B cell (primary cell): ENCODE measurements around the gene MTHFR. TPM values are rescaled to one million over a fixed set of nuclear protein-coding genes. Genes with fewer than 3 reads are reported as not detected.

Experiments
- ATAC-seq: fragments of 200-7000 bp; cut with Tn5 transposase; one replicate; pipeline ENCODE4 v1.10.0; 2021; ENCODE audit warnings: low read depth, mild to moderate bottlenecking, moderate number of reproducible peaks, moderate library complexity
- CTCF ChIA-PET: fragments of 350-600 bp; sonication (Branson Sonifier 250); formaldehyde crosslinking; loops from one replicate; lab custom pipeline; 2021; ENCODE audit warnings: antibody characterized with exemption, inconsistent platforms; lab: Charles Lee
- POLR2A ChIA-PET: fragments of 350-600 bp; sonication (Branson Sonifier 250); formaldehyde crosslinking; loops from one replicate; lab custom pipeline; 2021; ENCODE audit warnings: antibody characterized with exemption; lab: Charles Lee
- DNase-seq: peaks from one replicate; pipeline ENCODE4 v3.0.0; 2013
- H2AFZ ChIP-seq: 2 replicates; pipeline ENCODE4 v1.6.1; 2012; ENCODE audit warnings: mild to moderate bottlenecking, low read depth, low read length; ENCODE audit not compliant: insufficient read depth, poor library complexity, severe bottlenecking
- H3K27ac ChIP-seq, 2 donors: 1 replicate in 1 of 2; 2 replicates in 1 of 2; pipeline ENCODE4 v1.5.1; 2012 to 2013; ENCODE audit warnings: low read length in 2 of 2, mild to moderate bottlenecking in 2 of 2, moderate library complexity in 1 of 2
- H3K27me3 ChIP-seq, 4 experiments: fragments of 200-600 bp in 1 of 4; sonication (generic) in 1 of 4; replicated peaks in 1 of 4; 1 replicate in 2 of 4; 2 replicates in 2 of 4; pipeline versions ENCODE4 v1.6.1 to v1.7.0; 2013 to 2016; ENCODE audit warnings: low read length in 3 of 4, mild to moderate bottlenecking in 2 of 4, mixed read lengths in 1 of 4, moderate library complexity in 1 of 4; ENCODE audit not compliant: insufficient read depth in 4 of 4, control insufficient read depth in 3 of 4; ENCODE audit errors: control extremely low read depth in 1 of 4
- H3K36me3 ChIP-seq, 2 experiments: replicated peaks in 1 of 2; 1 replicate in 1 of 2; 2 replicates in 1 of 2; pipeline versions ENCODE4 v1.6.1 to v1.7.1; 2013; ENCODE audit warnings: low read length in 1 of 2; ENCODE audit not compliant: insufficient read depth in 2 of 2, control insufficient read depth in 1 of 2; ENCODE audit errors: control extremely low read depth in 1 of 2, extremely low read depth in 1 of 2
- H3K4me1 ChIP-seq, 2 donors: fragments of 200-600 bp in 1 of 2; sonication (generic) in 1 of 2; 1 replicate in 1 of 2; 2 replicates in 1 of 2; pipeline versions ENCODE4 v1.5.1 to v1.6.1; 2013 to 2017; ENCODE audit warnings: low read length in 2 of 2; ENCODE audit not compliant: control insufficient read depth in 2 of 2, insufficient read depth in 2 of 2
- H3K4me2 ChIP-seq: replicated peaks from 2 replicates; pipeline ENCODE3; 2012; ENCODE audit warnings: mild to moderate bottlenecking, low read depth, low read length; ENCODE audit not compliant: poor library complexity, severe bottlenecking
- H3K4me3 ChIP-seq, 5 experiments: fragments of 200-600 bp in 1 of 5; sonication (generic) in 1 of 5; 1 replicate in 3 of 5; 2 replicates in 2 of 5; pipeline versions ENCODE4 v1.5.1 to v1.7.0; 2011 to 2016; ENCODE audit warnings: low read length in 4 of 5, mild to moderate bottlenecking in 4 of 5, low read depth in 2 of 5, control low read depth in 1 of 5, moderate library complexity in 1 of 5; ENCODE audit not compliant: insufficient read depth in 1 of 5; ENCODE audit errors: control extremely low read depth in 1 of 5, extremely low read depth in 1 of 5
- H3K79me2 ChIP-seq: fragments of 200-600 bp; sonication (generic); one replicate; pipeline ENCODE4 v1.6.0; 2016; ENCODE audit warnings: low read length; ENCODE audit not compliant: control insufficient read depth, insufficient read depth
- H3K9ac ChIP-seq: fragments of 200-600 bp; sonication (generic); 2 replicates; pipeline ENCODE4 v1.6.1; 2017; ENCODE audit warnings: mild to moderate bottlenecking, low read length, moderate library complexity
- H3K9me3 ChIP-seq, 3 donors: one replicate each; pipeline versions ENCODE4 v1.6.1 to v1.7.1; 2013; ENCODE audit warnings: low read length in 2 of 3; ENCODE audit not compliant: control insufficient read depth in 2 of 3, insufficient read depth in 1 of 3; ENCODE audit errors: control extremely low read depth in 1 of 3
- H4K20me1 ChIP-seq: 2 replicates; pipeline ENCODE4 v1.6.0; 2012; ENCODE audit warnings: mild to moderate bottlenecking, low read length; ENCODE audit not compliant: insufficient read depth, control insufficient read depth, poor library complexity, severe bottlenecking
- H3K27ac Mint-ChIP-seq: one replicate; pipeline ENCODE4 v1.8.0; 2021; ENCODE audit warnings: mixed read lengths
- H3K27me3 Mint-ChIP-seq: one replicate; pipeline ENCODE4 v1.8.0; 2021; ENCODE audit warnings: mixed read lengths
- H3K4me1 Mint-ChIP-seq: one replicate; pipeline ENCODE4 v1.8.0; 2021; ENCODE audit warnings: mixed read lengths
- H3K4me3 Mint-ChIP-seq: one replicate; pipeline ENCODE4 v1.8.0; 2021; ENCODE audit warnings: mixed read lengths
- H3K9me3 Mint-ChIP-seq: one replicate; pipeline ENCODE4 v1.8.0; 2022; ENCODE audit warnings: mixed read lengths; ENCODE audit not compliant: insufficient read depth
- EZH2 ChIP-seq: IDR thresholded peaks from 2 replicates; pipeline ENCODE4 v1.6.1; 2012; ENCODE audit warnings: borderline replicate concordance, low read depth, mild to moderate bottlenecking, moderate library complexity, low read length; ENCODE audit not compliant: insufficient read depth, poor library complexity, severe bottlenecking
- WGBS: methylation state at CpG from one replicate; pipeline ENCODE4 v1.1.5; 2013; ENCODE audit warnings: missing lambda C conversion rate; ENCODE audit not compliant: insufficient coverage; 5-methylcytosine and 5-hydroxymethylcytosine counted together
- intact Hi-C: fragments of 100-400 bp; cut with micrococcal nuclease; formaldehyde crosslinking; loops from one replicate; pipeline ENCODE4 v1.10.0; 2022
- polyA plus RNA-seq: library from polyadenylated mRNA; depleted of rRNA; stranded (reverse); fragments of >200 nt; gene quantifications from 2 replicates; pipeline ENCODE4 v1.2.3, GENCODE V29; 2012
- total RNA-seq, 2 donors: library from RNA; stranded (reverse); fragments of 120-200 nt in 1 of 2; gene quantifications; 1 replicate in 1 of 2; 2 replicates in 1 of 2; pipeline versions ENCODE4 v1.2.3 to v1.2.4, GENCODE V29; 2013 to 2022
- TF ChIP-seq, protein P1 (sequence below): fragments of 200-600 bp; IDR thresholded peaks from one replicate; pipeline ENCODE4 v1.8.0; 2022; ENCODE audit warnings: antibody characterized with exemption, mild to moderate bottlenecking

Gene MTHFR
- total and polyA plus RNA-seq, 2 donors (not counting 1 experiment from before 2014, with no cell fraction given), result 35.8 to 114 TPM

DNA sequence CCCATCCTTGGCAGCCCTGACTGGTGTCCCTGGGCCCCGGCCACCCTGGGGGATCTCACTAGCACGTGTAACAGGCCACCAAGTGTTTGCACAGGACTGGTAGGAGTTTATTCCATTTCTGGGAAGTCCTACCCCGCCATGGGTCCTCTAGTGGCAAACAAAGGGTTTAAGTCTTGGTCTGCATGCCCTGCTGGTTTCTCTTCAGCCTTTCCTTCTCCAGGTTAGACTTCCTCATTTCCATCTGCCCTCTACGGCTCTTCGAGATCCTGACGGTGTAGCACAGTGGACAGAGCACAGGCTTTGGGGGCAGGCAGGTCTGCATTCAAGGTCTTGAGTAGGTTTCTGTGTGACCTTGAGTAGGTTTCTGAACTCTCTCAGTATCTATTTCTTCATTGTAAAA, 67.0 kb downstream of the MTHFR start:
- Mint-ChIP-seq H3K4me3 (no peak overlapping the region), H3K27ac (no peak overlapping the region), H3K4me1 (peaks cover 42% of the 10 kb centered on the region), H3K27me3 (no peaks in the 10 kb centered on the region), H3K9me3 (no peaks in the 10 kb centered on the region)
- DNase-seq (no peak), ATAC-seq (no peak)
- TF ChIP-seq, protein P1, sequence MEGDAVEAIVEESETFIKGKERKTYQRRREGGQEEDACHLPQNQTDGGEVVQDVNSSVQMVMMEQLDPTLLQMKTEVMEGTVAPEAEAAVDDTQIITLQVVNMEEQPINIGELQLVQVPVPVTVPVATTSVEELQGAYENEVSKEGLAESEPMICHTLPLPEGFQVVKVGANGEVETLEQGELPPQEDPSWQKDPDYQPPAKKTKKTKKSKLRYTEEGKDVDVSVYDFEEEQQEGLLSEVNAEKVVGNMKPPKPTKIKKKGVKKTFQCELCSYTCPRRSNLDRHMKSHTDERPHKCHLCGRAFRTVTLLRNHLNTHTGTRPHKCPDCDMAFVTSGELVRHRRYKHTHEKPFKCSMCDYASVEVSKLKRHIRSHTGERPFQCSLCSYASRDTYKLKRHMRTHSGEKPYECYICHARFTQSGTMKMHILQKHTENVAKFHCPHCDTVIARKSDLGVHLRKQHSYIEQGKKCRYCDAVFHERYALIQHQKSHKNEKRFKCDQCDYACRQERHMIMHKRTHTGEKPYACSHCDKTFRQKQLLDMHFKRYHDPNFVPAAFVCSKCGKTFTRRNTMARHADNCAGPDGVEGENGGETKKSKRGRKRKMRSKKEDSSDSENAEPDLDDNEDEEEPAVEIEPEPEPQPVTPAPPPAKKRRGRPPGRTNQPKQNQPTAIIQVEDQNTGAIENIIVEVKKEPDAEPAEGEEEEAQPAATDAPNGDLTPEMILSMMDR, result no peak
- no peak for TF ChIP-seq EZH2
- H2AFZ ChIP-seq, result no peak overlapping the region
- H3K9ac ChIP-seq, result no peak overlapping the region
- H3K27ac ChIP-seq, result no peak overlapping the region
- H3K4me3 ChIP-seq, result no peak overlapping the region
- H3K36me3 ChIP-seq, result no peaks in the 10 kb centered on the region
- H3K4me2 ChIP-seq, result no peak overlapping the region
- no peaks in the 10 kb centered on the region for H3K27me3 ChIP-seq
- H3K9me3 ChIP-seq, result no peaks in the 10 kb centered on the region
- H4K20me1 ChIP-seq, result peaks cover 13% of the 10 kb centered on the region
- ChIA-PET CTCF (no interaction called here), POLR2A (no interaction called here)
- 84% methylated on average over 3 of the region's 6 CpGs for WGBS
- H3K79me2 ChIP-seq, result peaks cover 28% of the 10 kb centered on the region
- H3K4me1 ChIP-seq, result peaks cover 29 to 36% of the 10 kb centered on the region in 2 donors
- intact Hi-C loops, result no loop called here

DNA sequence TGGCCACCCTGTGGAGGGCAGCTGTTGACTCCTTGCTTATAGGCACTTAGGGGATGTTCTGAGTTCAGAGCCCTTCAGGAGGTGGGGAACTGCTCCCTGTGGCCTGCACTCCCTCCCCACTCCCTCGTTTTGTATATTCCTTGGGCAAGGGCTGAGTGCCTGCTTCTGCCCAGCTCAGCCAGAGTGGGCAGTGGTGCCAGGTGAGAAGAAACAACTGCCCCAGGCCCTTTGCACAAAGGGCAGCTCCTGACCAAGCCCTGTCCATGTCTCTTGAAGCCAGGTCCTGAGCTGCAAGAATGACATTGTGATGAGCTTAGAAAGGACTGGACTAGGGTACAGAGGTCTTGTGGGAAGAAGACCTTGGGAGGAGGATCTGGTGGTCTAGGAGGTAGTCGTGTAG, 67.7 kb downstream of the MTHFR start:
- Histone ChIP-seq H3K4me1 (peaks cover 29 to 36% of the 10 kb centered on the region in 2 donors), H3K79me2 (peaks cover 25% of the 10 kb centered on the region), H2AFZ (no peak overlapping the region), H3K9me3 (no peaks in the 10 kb centered on the region), H3K27ac (no peak overlapping the region), H3K36me3 (no peaks in the 10 kb centered on the region), H4K20me1 (peaks cover 12% of the 10 kb centered on the region), H3K4me2 (no peak overlapping the region), H3K4me3 (peak overlapping the region in 1 of 5 experiments; percentile 12), H3K9ac (no peak overlapping the region), H3K27me3 (no peaks in the 10 kb centered on the region)
- TF ChIP-seq EZH2, result no peak
- TF ChIP-seq, protein P1, result no peak
- Mint-ChIP-seq H3K27me3 (no peaks in the 10 kb centered on the region), H3K9me3 (no peaks in the 10 kb centered on the region), H3K4me3 (peak overlapping the region; percentile 26), H3K27ac (no peak overlapping the region), H3K4me1 (peaks cover 42% of the 10 kb centered on the region)
- no peak for ATAC-seq
- intact Hi-C loops, result no loop called here
- DNase-seq, result no peak
- CTCF ChIA-PET, result interaction anchor here (0.6 to 4.0 kb wide), 3 partner anchors 19 to 94 kb away, joined by 3 to 39 read pairs (median 8); partner anchors contain the start of gene FBXO6
- POLR2A ChIA-PET, result no interaction called here
- WGBS, result no CpG with 5 or more reads among the region's 2 CpGs
